Pericardium fibroblast (primary cell): ENCODE measurements around the gene GP1BB. TPM values are rescaled to one million over a fixed set of nuclear protein-coding genes. Genes with fewer than 3 reads are reported as not detected.

Experiments
- total RNA-seq: library from RNA; depleted of rRNA; stranded (reverse); fragments of >200 nt; gene quantifications from 2 replicates; pipeline ENCODE4 v1.2.3, GENCODE V29; 2015

Gene GP1BB
- total RNA-seq = 8.9 and 13.4 TPM in 2 replicates

GRCh38 chr22:19723232-19723982 lies at the start of gene GP1BB:
TSS of gene GP1BB (plus strand) at chr22:19723539. CDS start at chr22:19723570, 31 bp downstream.

GRCh38 chr22:19714312-19715187 lies 8.8 kb upstream of the GP1BB start, which contains the start of gene SEPTIN5:
TSS of gene SEPTIN5 (plus strand) at chr22:19714503. CDS start at chr22:19714589, 86 bp downstream.

GRCh38 chr22:19760058-19760950 lies 37.0 kb downstream of the GP1BB start, which contains the start of gene TBX1:
TSS of gene TBX1 (plus strand) at chr22:19760778. CDS start at chr22:19760844, 66 bp downstream.

Other genes with a start within 250 kb of the GP1BB start
- gene UFD1, start 244.3 kb upstream of the GP1BB start, total RNA-seq = 20.1 and 21.8 TPM in 2 replicates
- gene CDC45, start 243.6 kb upstream of the GP1BB start, total RNA-seq = 1.1 and 3.1 TPM in 2 replicates
- 2.1 and 16.7 TPM in 2 replicates for gene CLDN5, start 199.1 kb upstream of the GP1BB start, total RNA-seq
- 23.6 and 30.8 TPM in 2 replicates for gene SEPTIN5, start 9.0 kb upstream of the GP1BB start, total RNA-seq
- 0.09 TPM in 1 of 2 replicates, not detected in the other for gene TBX1, start 37.2 kb downstream of the GP1BB start, total RNA-seq
- gene GNB1L, start 131.3 kb downstream of the GP1BB start, total RNA-seq = 6.6 and 7.2 TPM in 2 replicates
- 9.0 and 10.7 TPM in 2 replicates for gene RTL10, start 131.3 kb downstream of the GP1BB start, total RNA-seq
- 236 and 328 TPM in 2 replicates for gene COMT, start 218.2 kb downstream of the GP1BB start, total RNA-seq
- 6.7 and 15.3 TPM in 2 replicates for gene TXNRD2, start 218.3 kb downstream of the GP1BB start, total RNA-seq